ENCODE results near the gene CNTN4.

The CNTN4 gene

DNA sequence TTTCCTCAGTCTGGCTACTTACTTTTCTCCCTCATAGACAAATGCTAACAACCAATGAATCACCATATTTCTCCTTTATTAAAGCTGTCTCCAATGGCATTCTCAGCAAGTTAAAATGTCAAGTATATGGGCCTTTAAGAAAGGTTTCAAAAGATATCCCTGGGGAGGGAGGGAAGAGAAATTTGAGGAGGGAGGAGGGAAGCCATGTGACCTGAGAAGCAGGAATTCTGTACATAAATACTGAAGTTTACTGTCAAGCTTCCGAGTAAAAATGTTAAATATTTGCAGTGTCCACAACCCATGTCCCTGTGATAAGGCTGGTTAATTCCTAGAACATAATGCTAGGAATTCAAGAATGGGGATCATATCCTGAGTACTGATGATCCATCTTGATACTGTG, 175.9 kb downstream of the CNTN4 start:
- no peak for DNase-seq

DNA sequence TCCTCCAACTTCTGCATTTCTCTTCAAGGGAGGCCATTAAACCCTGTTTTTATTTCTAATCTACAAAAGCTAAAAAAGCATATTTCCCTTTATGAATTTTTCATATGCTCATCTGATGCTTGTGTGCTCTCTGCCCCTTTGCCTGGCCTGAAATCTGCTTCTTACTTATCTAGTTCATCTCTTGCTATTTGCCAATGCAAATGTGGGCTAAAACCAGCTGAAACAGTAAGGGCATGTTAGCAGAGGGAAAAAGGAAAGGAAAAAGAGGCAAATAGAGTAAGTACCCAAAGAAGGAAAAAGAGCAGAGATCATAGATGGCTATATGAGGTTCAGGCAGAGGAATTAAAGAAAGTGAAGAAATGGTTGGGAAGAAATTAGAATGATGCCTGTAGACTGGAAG, 185.2 kb downstream of the CNTN4 start:
- DNase-seq = no peak

DNA sequence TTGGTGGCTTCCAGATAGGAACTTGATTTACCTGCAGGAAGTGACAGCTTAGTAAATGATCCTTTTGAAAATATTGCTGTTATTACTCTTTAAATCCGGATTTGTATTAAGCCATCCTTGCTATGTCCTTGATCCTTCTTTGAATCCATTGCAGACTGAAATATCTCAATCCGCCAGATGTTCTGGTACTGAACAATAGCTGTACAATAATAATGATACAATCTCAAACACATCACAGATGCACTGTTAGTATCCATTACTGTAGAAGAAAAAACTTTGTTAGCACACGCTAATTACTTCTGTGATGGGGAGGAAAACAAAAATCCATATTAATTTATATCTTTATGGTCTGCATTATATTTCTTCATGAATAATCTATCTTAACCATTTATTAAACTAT, 202.3 kb downstream of the CNTN4 start:
- DNase-seq = no peak

DNA sequence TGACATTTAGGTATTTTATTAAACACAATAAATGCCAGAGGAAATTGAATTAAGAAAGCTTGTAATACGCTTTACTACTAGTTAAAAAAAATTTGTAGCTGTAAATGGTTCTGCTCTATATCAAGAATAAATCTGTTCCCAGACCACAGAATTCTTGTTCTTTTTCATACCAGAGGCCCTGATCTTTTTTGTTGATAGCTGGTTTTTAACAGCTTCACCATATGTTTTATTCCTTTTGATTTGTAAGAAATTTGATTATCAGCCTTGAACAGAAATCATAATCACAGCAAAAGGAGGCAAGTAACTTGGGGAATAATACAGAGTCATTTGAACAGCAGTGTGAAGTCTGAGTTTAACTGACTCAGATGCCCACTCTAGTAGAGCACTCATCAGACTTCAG, 202.7 kb downstream of the CNTN4 start:
- DNase-seq = no peak

DNA sequence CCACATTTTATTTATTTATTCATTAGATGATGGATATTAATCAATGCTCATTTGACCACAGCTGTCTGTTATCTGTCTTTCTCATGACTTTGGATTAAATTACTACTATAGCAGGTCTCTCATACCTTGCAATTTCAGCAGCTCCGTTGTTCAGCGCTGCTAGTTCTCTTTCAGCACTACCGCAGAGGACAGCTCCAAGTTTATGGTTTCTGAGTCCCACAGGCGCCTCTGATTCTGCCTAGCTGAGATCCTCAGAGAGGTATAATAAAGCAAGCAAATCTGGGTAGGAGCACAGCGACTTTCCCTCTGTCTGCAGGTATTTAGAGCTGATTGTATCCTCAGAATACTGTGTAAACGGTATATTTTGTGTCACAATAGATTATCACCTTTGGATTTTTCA, 204.9 kb downstream of the CNTN4 start:
- no peak for DNase-seq

DNA sequence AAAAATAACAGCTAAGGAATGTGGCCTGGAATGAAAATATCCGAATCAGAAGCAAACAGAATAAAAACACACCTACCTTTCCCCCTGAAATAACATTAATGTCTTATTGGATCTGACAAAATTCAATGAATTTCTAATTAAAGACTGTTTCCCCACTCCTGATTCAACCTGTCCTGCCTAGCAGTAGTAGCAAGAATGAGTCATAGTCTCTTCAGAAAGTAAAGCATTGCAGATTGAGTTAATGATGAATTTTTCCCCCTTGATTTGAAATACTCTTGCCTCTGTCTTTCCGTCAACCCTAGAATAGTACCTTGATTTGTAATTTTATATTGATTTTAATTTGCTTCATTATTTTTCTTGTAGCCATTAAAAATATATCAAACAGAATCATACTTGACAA, 212.4 kb downstream of the CNTN4 start:
- DNase-seq = no peak

DNA sequence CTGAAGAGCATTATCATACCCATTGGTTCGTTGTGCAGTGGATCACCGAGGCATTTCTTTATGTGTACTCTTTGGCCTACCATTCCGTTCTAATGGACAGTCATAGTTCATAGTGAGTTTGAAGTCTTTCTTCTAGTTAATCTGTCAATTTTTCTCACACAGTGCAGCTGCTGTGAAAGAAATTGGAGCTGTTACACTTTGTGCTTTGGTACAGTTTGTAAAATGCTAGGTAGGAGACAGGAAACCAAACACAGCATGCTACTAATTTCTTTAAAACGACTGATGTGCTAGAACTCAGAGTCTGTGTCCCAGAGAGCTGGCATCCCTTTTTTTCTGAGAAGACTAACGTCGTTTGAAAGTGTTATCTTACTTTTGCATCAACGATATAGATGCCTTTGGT, 218.9 kb downstream of the CNTN4 start:
- no peak for DNase-seq

DNA sequence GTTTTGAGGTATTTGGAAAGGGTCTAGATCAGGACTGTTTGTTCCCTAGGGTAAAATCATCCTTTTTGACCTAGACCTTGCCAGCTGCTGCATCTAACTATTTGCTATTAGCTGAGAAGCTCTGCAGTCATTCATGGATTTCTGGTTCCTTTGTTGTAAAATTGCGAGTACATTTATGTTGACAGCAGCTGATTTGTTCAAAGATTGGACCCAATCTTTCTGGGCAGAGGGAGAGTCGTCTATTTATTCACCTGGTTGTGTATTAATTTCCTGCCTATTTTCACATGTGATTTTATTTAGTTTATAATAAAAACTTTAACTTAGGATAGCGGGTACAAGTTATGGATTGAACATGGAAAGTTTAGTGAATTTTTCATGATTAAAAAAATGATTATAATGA, 236.3 kb downstream of the CNTN4 start:
- no peak for DNase-seq

DNA sequence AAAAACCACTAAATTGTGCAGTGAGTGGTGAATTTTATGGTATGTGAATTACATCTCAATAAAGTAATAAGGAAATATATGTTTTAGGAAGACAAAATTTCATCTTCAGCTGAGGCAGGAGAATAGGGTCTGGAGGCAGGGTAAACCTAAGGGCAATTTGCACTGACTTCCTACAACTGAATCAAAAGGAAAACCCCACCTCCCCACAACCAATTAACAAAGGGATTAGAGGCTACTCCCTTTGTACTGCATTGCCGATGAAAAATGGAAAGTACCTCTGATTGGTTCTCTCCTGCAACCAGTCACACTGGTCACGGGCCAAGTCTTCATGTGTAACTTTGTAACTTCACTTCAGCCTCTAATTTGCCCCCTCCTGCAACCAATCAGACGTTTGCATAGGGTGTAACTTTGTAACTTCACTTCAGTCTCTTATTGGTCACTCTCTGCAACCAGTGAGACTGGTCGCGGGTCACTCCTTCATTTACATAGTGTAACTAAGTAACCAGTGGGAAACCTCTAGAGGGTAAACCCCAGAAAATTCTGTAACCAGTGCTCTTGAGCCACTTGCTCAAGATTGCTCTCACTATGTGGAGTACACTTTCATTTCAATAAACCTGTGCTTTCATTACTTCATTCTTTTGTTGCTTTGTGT, 244.5 kb downstream of the CNTN4 start:
- no peak for DNase-seq

DNA sequence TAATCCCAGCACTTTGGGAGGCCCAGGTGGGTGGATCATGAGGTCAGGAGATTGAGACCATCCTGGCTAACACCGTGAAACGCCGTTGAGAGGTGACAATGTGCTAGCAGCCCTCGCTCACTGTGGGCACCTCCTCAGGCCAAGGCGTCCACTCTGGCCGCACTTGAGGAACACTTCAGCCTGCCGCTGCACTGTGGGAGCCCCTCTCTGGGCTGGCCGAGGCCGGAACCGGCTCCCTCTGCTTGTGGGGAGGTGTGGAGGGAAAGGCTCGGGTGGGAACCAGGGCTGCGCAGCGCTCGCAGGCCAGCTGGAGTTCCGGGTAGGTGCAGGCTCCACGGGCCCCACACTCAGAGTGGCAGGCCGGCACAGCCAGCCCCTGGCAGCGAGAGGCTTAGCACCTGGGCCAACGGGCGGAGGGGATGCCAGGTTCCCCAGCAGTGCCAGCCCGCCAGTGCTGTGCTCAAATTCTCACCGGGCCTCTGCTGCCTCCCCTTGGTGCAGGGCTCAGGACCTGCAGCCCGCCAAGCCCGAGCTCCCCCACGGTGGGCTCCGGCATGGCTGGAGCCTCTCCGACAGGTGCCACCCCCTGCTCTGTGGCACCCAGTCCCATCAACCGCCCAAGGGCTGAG, 253.6 kb downstream of the CNTN4 start:
- no peak for DNase-seq

DNA sequence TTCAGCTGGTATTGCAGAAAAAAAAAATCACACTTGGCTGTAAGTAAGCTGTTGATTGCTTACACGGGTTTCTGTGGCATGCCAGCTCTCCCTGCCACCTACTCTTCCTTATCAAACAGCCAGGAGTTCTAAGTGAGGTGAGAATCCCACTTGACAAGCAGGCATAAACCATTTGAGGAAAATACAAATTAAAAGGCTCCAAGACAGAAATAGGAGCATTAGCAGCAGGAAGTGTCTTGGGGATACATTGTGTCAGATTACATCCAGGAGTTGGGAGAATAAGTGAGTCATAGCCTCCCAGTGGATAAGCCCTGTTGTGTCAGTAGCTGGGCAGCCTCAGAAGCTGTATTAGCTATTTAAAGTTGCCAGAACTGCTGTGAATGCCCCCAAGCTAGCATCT, 256.0 kb downstream of the CNTN4 start:
- no peak for DNase-seq

DNA sequence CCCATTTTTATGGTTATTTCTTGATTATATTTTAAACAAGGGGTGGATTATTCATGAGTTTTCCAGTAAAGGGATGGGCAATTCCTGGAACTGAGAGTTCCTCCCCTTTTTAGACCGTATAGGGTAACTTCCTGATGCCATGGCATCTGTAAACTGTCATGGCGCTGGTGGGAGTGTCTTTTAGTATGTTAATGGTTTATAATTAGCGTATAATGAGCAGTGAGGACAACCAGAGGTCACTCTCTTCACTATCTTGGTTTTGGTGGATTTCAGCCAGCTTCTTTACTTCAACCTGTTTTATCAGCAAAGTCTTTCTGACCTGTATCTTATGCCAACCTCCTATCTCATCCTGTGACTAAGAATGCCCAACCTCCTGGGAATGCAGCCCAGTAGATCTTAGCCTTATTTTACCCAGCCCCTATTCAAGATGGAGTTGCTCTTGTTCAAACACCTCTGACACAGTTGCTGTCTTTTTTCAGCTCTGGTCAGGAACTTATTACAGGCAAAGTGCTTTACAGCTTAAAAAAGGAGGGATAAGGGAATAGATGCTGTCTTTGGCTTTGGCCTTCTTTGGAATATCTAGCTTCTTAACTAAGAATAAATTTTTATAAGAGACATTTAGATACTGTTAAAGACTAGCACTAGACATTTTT, 257.8 kb downstream of the CNTN4 start:
- no peak for DNase-seq

DNA sequence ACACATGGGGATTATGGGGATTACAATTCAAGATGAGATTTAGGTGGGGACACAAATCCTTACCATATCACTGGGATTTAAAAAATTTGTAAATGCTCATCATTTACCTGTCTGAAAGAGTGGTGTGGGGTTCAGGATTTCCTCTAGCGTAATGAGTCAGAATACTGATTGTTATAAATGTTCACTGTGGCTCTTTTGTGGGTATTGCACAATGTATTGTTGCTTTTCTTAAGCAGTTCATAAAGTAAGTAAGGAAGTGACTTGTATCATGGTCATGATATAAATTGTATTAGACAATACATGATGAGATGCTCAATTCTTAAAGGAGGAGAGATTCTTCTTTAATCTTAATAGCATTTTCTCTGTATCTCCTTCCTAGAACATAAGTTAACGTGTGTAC, 262.1 kb downstream of the CNTN4 start:
- no peak for DNase-seq

DNA sequence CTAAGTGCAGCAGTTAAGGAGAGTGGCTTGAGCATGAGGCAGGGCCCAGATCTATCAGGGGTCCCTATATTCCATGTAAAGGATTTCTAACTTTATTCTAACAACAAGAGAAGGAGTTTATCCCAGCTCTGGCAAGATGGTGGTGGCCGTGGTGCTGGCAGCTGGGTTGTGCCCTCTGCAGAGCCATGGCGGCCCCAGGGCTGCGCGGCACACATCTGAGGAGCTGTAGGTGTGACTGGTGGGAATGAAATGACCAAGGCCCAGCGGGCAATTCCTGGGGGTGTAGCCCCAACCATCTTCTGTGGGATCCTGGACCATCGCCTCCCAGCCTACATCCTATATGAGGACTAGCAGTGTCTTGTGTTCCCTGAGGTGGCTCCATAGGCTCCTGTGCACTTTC, 263.5 kb downstream of the CNTN4 start:
- DNase-seq = no peak

DNA sequence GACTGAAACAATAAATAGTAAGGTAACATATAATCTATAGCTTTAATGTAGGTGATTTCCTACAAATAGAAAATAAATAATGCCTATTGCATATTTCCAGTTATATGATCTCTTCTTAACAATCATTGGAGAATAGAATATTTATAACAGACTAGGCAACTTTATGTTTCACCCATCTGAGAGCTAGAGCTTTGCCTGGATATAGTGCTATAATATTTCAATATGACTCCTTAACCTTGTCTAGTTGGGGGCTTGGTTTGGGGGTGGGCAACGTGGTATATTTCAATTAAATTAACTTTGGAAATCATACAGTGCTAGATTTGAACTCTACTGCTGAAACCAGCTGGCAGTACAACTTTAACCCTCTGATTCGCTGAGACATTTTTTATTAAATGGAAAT, 265.2 kb downstream of the CNTN4 start:
- DNase-seq = no peak

DNA sequence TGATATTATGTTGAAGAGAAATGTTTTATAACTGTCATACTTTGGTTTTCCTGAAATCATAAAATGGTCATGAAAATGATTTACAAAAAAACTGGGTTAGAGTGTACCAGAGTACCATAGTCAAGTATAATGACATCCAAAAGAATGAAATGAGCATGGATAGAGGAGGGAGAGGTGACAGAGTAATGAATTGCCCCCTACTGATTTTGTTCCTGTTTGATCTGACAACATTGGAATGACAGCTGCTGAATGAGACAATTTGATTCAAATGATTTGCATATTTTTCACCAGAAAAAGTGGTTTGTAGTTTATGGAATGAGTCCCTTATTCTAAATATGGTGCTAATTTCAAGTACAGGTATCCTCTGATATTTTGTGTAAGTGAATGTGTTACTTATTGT, 271.7 kb downstream of the CNTN4 start:
- DNase-seq = no peak

DNA sequence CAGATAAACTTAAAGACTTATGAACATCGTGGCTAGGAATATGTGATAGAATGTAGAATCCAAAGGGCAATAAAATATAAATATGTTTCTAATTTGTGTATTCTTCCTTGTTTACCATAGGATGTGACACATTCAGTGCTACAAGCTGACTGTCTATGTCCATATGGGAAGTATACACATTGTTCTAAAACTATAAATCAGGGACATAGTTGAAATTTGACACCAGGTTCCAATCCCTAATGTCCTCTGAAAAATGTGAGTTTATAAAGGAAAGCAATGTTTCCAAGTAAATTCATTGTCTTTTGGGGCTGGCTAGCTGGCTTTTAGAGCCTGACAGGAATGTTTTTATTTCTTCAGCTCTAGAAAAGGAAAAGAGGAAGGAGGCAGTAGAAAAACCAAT, 273.6 kb downstream of the CNTN4 start:
- no peak for DNase-seq

DNA sequence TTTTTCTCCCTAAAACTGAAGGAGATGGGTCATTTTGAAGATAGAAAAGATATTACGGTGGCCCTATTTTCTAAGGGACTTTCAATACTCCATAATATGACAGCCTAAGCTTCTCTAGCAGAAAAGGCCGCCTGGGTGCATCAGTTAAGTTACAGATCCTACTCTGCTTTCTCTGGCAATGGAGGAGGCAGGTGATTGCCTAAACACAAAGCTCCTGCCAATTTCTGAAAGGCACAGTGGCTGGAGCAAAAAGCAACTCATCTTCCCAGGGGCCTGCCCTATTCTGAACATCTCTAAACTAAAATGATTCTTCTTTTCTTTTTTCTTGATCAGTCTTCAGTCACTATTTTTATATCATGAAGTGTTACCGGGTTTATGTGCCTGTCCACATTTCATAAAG, 276.7 kb downstream of the CNTN4 start:
- no peak for DNase-seq

DNA sequence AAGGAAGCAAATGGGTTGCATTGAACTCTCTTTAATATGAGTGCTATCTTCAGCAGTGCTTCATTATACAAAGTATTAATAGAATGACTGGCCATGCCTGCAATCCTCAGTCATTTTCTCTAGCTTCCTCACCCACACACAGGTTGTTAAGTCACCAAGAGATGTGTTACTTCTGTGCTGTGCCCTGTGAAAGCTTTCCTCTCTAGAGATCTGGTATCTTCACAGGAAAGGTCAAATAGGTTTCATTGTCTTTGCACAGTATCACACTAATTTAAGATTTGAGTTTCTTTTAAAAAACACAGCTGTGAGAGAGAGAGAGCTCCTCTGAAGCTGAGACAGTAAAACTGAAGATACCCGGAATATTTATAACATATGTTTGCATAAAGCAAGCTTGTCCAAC, 278.6 kb downstream of the CNTN4 start:
- no peak for DNase-seq

DNA sequence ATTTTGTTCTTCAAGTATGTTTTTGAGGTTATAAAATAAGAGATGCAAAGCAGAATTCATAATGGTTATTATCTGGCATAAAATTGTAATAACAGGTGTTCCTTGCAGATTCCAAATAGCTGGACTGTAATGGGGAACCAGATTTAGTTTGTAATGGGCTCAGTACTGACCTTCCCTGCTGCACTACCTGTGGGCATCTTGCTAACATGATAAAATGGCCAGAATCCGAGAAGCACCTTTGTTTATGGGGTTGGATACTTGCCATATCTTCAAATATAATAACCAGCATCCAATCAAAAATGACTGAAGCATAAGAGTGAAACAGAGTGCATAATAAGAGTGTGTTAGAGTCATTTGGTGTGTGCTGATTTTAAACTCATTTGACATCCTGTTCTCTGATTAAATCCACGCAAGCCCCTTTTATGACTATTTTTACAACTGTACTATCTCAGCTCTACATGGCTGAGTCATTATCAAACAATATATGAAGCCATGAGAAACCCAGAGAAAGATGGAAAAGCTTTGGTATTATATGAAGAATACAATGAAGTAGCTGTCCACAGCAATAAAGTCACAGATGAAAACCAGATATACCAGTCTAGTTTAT, 292.4 kb downstream of the CNTN4 start:
- DNase-seq = no peak

DNA sequence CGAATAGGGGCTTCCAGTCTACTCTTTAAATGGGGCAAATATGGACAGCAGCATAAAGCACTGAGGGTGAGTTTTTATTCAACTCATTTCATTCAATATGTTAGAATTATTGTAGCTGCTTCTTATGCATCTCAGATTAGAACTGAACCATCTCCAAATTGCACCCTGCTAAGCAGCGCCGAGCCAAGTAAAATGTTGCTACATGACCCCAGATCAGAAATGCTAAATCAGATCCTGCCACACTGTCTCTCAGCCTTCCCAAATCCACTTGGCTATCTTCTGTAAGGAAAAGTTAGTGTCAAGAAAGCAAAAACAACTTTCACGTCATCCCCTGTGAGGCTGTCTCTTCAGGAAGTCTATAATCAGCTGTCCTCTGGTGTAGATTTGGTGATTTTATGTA, 293.2 kb downstream of the CNTN4 start:
- DNase-seq = no peak

DNA sequence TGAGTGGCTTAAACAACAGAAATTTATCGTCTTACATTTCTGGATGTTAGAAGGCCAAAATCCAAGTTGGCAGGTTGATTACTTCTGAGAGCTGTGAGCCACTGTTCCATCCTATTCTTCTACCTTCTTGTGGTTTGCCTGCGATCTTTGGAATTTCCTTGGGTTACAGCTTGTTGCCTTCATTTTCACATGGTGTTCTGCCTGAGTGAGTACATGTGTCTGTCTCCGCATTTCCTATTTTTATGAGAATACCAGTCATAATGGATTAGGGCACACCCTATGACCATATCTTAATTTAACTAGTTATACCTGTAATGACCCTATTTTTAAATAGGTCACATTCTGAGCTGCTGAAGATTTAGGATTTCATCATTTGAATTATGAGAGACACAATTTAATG, 294.3 kb downstream of the CNTN4 start:
- no peak for DNase-seq

DNA sequence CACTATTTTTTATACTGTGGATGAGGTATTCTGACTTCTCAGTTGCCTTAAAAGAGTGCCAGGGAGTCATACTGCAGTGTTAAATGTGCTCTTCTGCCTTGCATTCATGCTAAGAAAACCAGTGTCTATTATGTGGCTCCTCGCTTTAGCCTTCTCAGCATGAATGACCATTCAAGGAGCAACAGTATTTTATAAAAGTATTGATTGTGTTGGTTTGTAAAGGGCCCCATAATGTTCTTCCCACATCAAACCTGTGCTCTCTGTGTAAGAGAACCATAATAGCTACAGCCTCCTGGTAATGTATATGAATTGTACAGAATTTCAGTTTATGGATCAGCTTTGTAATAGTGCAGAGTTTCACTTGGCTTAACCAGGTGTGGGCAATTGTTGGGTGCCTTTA, 316.4 kb downstream of the CNTN4 start:
- DNase-seq = no peak

DNA sequence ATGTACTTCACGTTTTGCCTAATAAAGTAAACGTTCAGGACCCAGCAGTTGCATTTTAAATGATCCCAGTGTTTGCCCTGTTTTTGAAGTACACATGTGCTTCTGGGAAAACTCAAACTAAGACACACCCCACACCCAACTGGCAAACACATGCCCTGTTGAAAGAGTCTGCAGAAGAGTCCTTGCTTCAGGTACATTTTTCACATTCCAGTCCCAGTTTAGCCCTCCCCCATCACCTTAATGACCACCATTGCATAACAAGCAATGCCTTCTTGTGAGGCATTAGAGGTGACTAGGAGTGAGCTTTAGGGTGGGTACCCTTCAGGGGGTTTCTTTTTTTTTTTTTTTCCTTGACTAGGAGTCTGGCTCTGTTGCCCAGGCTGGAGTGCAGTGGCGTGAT, 322.3 kb downstream of the CNTN4 start:
- DNase-seq = no peak
